ENCODE data around the gene DHH.
A peak's percentile ranks its signal among the peaks of the same experiment; 100 is the strongest.

Gene DHH

DNA sequence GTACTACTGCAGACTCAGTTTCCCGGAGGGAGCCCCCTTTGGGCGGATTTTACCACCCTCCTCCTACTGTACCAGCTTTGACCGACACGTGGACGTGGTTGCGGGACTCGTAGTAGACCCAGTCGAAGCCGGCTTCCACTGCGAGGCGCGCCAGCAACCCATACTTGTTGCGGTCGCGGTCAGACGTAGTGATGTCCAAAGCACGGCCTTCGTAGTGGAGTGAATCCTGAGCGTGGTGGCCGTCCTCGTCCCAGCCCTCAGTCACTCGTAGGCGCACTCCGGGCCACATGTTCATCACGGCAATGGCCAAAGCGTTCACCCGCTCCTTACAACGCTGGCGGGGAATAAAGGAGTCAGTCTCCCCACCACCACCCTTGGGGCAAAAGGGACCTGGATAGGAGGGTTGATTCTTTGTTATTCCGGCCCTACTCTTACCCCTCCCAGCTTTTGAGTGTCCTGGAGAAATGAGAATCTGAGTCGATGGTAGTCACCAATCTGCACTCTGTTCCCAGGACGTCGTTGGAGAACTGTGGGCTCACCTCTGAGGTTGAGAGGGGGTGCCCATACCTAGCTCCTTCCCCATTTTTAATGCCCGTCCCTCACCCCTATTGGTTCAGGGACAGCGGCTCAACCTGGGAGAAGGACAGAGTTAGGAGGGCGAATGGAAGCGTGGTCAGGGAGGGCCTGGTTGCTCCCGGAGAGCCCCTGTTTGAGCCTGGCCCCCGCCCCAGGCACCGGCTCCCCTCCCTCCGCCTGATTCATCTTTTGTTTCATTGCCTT is 3.4 kb downstream of the DHH start:
- no peak overlapping the region for H3K4me3 ChIP-seq (replicated peaks; ENCODE audit: insufficient read depth, low read length)
- TF ChIP-seq REST (IDR thresholded peaks at IDR 0.05; ENCODE audit: insufficient replicate concordance, low read depth) (no peak), GABPA (IDR thresholded peaks at IDR 0.05; ENCODE audit: low read depth) (no peak), POLR2AphosphoS5 (IDR thresholded peaks at IDR 0.05; ENCODE audit: low read depth) (no peak), SPI1 (IDR thresholded peaks at IDR 0.05; ENCODE audit: borderline replicate concordance, low read depth) (no peak)
- TF ChIP-seq, protein P1, sequence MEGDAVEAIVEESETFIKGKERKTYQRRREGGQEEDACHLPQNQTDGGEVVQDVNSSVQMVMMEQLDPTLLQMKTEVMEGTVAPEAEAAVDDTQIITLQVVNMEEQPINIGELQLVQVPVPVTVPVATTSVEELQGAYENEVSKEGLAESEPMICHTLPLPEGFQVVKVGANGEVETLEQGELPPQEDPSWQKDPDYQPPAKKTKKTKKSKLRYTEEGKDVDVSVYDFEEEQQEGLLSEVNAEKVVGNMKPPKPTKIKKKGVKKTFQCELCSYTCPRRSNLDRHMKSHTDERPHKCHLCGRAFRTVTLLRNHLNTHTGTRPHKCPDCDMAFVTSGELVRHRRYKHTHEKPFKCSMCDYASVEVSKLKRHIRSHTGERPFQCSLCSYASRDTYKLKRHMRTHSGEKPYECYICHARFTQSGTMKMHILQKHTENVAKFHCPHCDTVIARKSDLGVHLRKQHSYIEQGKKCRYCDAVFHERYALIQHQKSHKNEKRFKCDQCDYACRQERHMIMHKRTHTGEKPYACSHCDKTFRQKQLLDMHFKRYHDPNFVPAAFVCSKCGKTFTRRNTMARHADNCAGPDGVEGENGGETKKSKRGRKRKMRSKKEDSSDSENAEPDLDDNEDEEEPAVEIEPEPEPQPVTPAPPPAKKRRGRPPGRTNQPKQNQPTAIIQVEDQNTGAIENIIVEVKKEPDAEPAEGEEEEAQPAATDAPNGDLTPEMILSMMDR (IDR thresholded peaks at IDR 0.05; ENCODE audit: insufficient read depth, low read length) = no peak
- peaks cover 50% of the 10 kb centered on the region for H3K27me3 ChIP-seq (ENCODE audit: insufficient read depth, poor library complexity, severe bottlenecking)
- no peak for DNase-seq (ENCODE audit: low read depth in 1 of 2, low spot score in 1 of 2)
- no peak overlapping the region for H3K27ac ChIP-seq (replicated peaks)

- peak in 1 of 2 experiments; percentile 42 for DNase-seq (ENCODE audit: low read depth in 1 of 2, low spot score in 1 of 2)
- Histone ChIP-seq H3K27me3 (ENCODE audit: insufficient read depth, poor library complexity, severe bottlenecking) (peaks cover 48% of the 10 kb centered on the region), H3K4me3 (replicated peaks; ENCODE audit: insufficient read depth, low read length) (peak overlapping the region; percentile 35), H3K27ac (replicated peaks) (no peak overlapping the region)
- TF ChIP-seq, protein P1 (IDR thresholded peaks at IDR 0.05; ENCODE audit: insufficient read depth, low read length) = peak; percentile 29
- TF ChIP-seq POLR2AphosphoS5 (IDR thresholded peaks at IDR 0.05; ENCODE audit: low read depth) = no peak
Observed at GRCh38 chr12:49089821-49090773, 4.5 kb downstream of the DHH start.

- no peak for DNase-seq (ENCODE audit: low read depth in 1 of 2, low spot score in 1 of 2)
- H3K27me3 ChIP-seq (ENCODE audit: insufficient read depth, poor library complexity, severe bottlenecking) = peaks cover 37% of the 10 kb centered on the region
- no peak overlapping the region for H3K4me3 ChIP-seq (replicated peaks; ENCODE audit: insufficient read depth, low read length)
- H3K27ac ChIP-seq (replicated peaks) = no peak overlapping the region
- TF ChIP-seq REST (IDR thresholded peaks at IDR 0.05; ENCODE audit: insufficient replicate concordance, low read depth) (no peak), GABPA (IDR thresholded peaks at IDR 0.05; ENCODE audit: low read depth) (no peak), POLR2AphosphoS5 (IDR thresholded peaks at IDR 0.05; ENCODE audit: low read depth) (no peak), SPI1 (IDR thresholded peaks at IDR 0.05; ENCODE audit: borderline replicate concordance, low read depth) (no peak)
- TF ChIP-seq, protein P1 (IDR thresholded peaks at IDR 0.05; ENCODE audit: insufficient read depth, low read length) = no peak
Observed at GRCh38 chr12:49088932-49089330, 5.7 kb downstream of the DHH start.

All from HL-60 (cell line).